ENCODE data around the gene ORM1. TPM values are rescaled to one million over a fixed set of nuclear protein-coding genes. Genes with fewer than 3 reads are reported as not detected.

The ORM1 gene
- total and polyA plus RNA-seq, 2 donors (not counting 3 experiments of a cell fraction or from before 2014, with no cell fraction given) = not detected

GRCh38 chr9:114300153-114300845, 22.6 kb upstream of the ORM1 start:
- intact Hi-C loops (cut with micrococcal nuclease) = no loop called here
- Histone ChIP-seq H3K9ac (replicated peaks; ENCODE audit: extremely low read depth, insufficient read depth, low read length) (no peak overlapping the region), H3K4me3 (replicated peaks in 1 of 3; ENCODE audit: insufficient read depth in 1 of 3, low read depth in 1 of 3, low read length in 3 of 3) (no peak overlapping the region), H4K20me1 (replicated peaks; ENCODE audit: control insufficient read depth, extremely low read depth, insufficient read depth, low read length) (no peaks in the 10 kb centered on the region), H3K9me3 (replicated peaks; ENCODE audit: control insufficient read depth, insufficient read depth, low read length) (no peaks in the 10 kb centered on the region), H3K4me1 (ENCODE audit: control insufficient read depth, extremely low read depth, insufficient read depth, low read length) (no peaks in the 10 kb centered on the region), H3K4me2 (ENCODE audit: insufficient read depth, low read length) (no peak overlapping the region), H3K27ac (ENCODE audit: insufficient read depth, low read depth, low read length) (no peak overlapping the region), H3K27me3 (ENCODE audit: control insufficient read depth in 2 of 2, insufficient read depth in 2 of 2, low read length in 2 of 2) (no peaks in the 10 kb centered on the region), H3K9me1 (replicated peaks; ENCODE audit: control insufficient read depth, extremely low read depth, insufficient read depth, low read length) (no peaks in the 10 kb centered on the region), H2AFZ (ENCODE audit: low read depth, low read length) (no peak overlapping the region), H3K79me2 (ENCODE audit: control insufficient read depth, insufficient read depth, low read length) (no peaks in the 10 kb centered on the region), H3K36me3 (ENCODE audit: control insufficient read depth in 2 of 2, extremely low read depth in 1 of 2, insufficient read depth in 2 of 2, low read length in 2 of 2) (peaks cover 5 to 7% of the 10 kb centered on the region in 2 experiments)
- dilution Hi-C loops (cut with MboI; ENCODE audit: extremely low pct_ligation_motif_present, low sequenced_read_pairs) = no loop called here
- ChIA-PET CTCF (interaction anchor here (1.2 to 3.6 kb wide), 4 partner anchors 10 to 218 kb away, joined by 3 to 24 read pairs (median 10); no protein-coding TSS in a partner anchor), POLR2A (no interaction called here)
- BruUV-seq (replicated peaks) = no TSS peak
- DNase-seq (ENCODE audit: low read depth, low spot score) (no peak), FAIRE-seq (no peak)
- TF ChIP-seq FOS (IDR thresholded peaks at IDR 0.05; ENCODE audit: borderline replicate concordance, insufficient read depth, low read length) = no peak
- TF ChIP-seq EZH2 (IDR thresholded peaks at IDR 0.05; ENCODE audit: borderline replicate concordance, low read depth, low read length, severe bottlenecking) = no peak
- TF ChIP-seq JUN (IDR thresholded peaks at IDR 0.05; ENCODE audit: borderline replicate concordance, insufficient read depth, insufficient read length, low read depth) = no peak
- no peak for TF ChIP-seq GATA2 (IDR thresholded peaks at IDR 0.05; ENCODE audit: insufficient read depth, insufficient read length, low read depth, low read length)
- no peak for TF ChIP-seq POLR2A (IDR thresholded peaks at IDR 0.05; ENCODE audit: low read depth, low read length)
- no peak for TF ChIP-seq MYC (IDR thresholded peaks at IDR 0.05; ENCODE audit: low read depth, low read length)
- no peak for TF ChIP-seq MAX (IDR thresholded peaks at IDR 0.05; ENCODE audit: insufficient read depth, insufficient read length)
- TF ChIP-seq POLR2AphosphoS5 (IDR thresholded peaks at IDR 0.05; ENCODE audit: insufficient read depth, low read depth, low read length) = no peak
- no peak for TF ChIP-seq CTCF (IDR thresholded peaks at IDR 0.05; ENCODE audit: extremely low read depth in 1 of 2, insufficient read depth in 1 of 2, low read depth in 1 of 2, low read length in 2 of 2)
